Measurements from ENCODE around the gene TRIM17. TPM values are rescaled to one million over a fixed set of nuclear protein-coding genes. Genes with fewer than 3 reads are reported as not detected.

Gene TRIM17
- total and polyA plus RNA-seq, 2 experiments from 2014 or later: 0.86 to 1.1 TPM

GRCh38 chr1:228453022-228453560, 36.4 kb upstream of the TRIM17 start:
- no peak for ATAC-seq
- H3K27ac ChIP-seq (ENCODE audit: low read depth): no peak overlapping the region
- H3K4me3 ChIP-seq: no peak overlapping the region
- no peaks in the 10 kb centered on the region for H3K36me3 ChIP-seq (ENCODE audit: insufficient read depth)
- 0 out of 2 replicates have a peak, but pooled peaks cover 4% of the 10 kb centered on the region for H3F3A ChIP-seq (replicated peaks; ENCODE audit: low read depth)
- Mint-ChIP-seq H3K27ac (no peak overlapping the region; the same call in 1 of the 2 replicates), H3K4me1 (peaks cover 12% of the 10 kb centered on the region), H3K9me3 (no peaks in the 10 kb centered on the region; the same call in 2 of the 3 replicates), H3K4me3 (no peak overlapping the region; the same call in 2 of the 3 replicates), H3K36me3 (ENCODE audit: low read depth) (peaks cover 5% of the 10 kb centered on the region; the same call in 2 of the 3 replicates), H3K27me3 (ENCODE audit: insufficient read depth, low read depth, poor library complexity) (peaks cover 26% of the 10 kb centered on the region)
- no peak for DNase-seq (ENCODE audit: low spot score)
- H3K79me2 ChIP-seq (replicated peaks; ENCODE audit: insufficient read depth): peaks cover 19% of the 10 kb centered on the region
- TF ChIP-seq EZH2phosphoT487 (IDR thresholded peaks at IDR 0.05; ENCODE audit: unreplicated experiment): no peak
- no peak for TF ChIP-seq REST (IDR thresholded peaks at IDR 0.05; ENCODE audit: unreplicated experiment)
- TF ChIP-seq EZH2 (IDR thresholded peaks at IDR 0.05; ENCODE audit: low read depth, unreplicated experiment): no peak
- TF ChIP-seq STAT1 (IDR thresholded peaks at IDR 0.05; ENCODE audit: unreplicated experiment): no peak
- TF ChIP-seq, protein P1, sequence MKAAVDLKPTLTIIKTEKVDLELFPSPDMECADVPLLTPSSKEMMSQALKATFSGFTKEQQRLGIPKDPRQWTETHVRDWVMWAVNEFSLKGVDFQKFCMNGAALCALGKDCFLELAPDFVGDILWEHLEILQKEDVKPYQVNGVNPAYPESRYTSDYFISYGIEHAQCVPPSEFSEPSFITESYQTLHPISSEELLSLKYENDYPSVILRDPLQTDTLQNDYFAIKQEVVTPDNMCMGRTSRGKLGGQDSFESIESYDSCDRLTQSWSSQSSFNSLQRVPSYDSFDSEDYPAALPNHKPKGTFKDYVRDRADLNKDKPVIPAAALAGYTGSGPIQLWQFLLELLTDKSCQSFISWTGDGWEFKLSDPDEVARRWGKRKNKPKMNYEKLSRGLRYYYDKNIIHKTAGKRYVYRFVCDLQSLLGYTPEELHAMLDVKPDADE (IDR thresholded peaks at IDR 0.05): no peak
- TF ChIP-seq, protein P2, sequence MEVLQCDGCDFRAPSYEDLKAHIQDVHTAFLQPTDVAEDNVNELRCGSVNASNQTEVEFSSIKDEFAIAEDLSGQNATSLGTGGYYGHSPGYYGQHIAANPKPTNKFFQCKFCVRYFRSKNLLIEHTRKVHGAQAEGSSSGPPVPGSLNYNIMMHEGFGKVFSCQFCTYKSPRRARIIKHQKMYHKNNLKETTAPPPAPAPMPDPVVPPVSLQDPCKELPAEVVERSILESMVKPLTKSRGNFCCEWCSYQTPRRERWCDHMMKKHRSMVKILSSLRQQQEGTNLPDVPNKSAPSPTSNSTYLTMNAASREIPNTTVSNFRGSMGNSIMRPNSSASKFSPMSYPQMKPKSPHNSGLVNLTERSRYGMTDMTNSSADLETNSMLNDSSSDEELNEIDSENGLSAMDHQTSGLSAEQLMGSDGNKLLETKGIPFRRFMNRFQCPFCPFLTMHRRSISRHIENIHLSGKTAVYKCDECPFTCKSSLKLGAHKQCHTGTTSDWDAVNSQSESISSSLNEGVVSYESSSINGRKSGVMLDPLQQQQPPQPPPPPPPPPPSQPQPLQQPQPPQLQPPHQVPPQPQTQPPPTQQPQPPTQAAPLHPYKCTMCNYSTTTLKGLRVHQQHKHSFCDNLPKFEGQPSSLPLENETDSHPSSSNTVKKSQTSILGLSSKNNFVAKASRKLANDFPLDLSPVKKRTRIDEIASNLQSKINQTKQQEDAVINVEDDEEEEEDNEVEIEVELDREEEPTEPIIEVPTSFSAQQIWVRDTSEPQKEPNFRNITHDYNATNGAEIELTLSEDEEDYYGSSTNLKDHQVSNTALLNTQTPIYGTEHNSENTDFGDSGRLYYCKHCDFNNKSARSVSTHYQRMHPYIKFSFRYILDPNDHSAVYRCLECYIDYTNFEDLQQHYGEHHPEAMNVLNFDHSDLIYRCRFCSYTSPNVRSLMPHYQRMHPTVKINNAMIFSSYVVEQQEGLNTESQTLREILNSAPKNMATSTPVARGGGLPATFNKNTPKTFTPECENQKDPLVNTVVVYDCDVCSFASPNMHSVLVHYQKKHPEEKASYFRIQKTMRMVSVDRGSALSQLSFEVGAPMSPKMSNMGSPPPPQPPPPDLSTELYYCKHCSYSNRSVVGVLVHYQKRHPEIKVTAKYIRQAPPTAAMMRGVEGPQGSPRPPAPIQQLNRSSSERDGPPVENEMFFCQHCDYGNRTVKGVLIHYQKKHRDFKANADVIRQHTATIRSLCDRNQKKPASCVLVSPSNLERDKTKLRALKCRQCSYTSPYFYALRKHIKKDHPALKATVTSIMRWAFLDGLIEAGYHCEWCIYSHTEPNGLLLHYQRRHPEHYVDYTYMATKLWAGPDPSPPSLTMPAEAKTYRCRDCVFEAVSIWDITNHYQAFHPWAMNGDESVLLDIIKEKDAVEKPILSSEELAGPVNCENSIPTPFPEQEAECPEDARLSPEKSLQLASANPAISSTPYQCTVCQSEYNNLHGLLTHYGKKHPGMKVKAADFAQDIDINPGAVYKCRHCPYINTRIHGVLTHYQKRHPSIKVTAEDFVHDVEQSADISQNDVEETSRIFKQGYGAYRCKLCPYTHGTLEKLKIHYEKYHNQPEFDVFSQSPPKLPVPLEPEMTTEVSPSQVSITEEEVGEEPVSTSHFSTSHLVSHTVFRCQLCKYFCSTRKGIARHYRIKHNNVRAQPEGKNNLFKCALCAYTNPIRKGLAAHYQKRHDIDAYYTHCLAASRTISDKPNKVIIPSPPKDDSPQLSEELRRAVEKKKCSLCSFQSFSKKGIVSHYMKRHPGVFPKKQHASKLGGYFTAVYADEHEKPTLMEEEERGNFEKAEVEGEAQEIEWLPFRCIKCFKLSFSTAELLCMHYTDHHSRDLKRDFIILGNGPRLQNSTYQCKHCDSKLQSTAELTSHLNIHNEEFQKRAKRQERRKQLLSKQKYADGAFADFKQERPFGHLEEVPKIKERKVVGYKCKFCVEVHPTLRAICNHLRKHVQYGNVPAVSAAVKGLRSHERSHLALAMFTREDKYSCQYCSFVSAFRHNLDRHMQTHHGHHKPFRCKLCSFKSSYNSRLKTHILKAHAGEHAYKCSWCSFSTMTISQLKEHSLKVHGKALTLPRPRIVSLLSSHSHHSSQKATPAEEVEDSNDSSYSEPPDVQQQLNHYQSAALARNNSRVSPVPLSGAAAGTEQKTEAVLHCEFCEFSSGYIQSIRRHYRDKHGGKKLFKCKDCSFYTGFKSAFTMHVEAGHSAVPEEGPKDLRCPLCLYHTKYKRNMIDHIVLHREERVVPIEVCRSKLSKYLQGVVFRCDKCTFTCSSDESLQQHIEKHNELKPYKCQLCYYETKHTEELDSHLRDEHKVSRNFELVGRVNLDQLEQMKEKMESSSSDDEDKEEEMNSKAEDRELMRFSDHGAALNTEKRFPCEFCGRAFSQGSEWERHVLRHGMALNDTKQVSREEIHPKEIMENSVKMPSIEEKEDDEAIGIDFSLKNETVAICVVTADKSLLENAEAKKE (CRISPR knock-in tag; IDR thresholded peaks at IDR 0.05): no peak
- H2AFZ ChIP-seq: no peak overlapping the region
- H3K9me2 ChIP-seq (ENCODE audit: insufficient read depth): no peaks in the 10 kb centered on the region
- peaks cover 17% of the 10 kb centered on the region for H3K27me3 ChIP-seq (ENCODE audit: insufficient read depth)
- peaks cover 20% of the 10 kb centered on the region for H4K20me1 ChIP-seq (replicated peaks; ENCODE audit: insufficient read depth)
- peaks cover 7% of the 10 kb centered on the region; the same call in 1 of the 2 replicates for H3K4me1 ChIP-seq (ENCODE audit: insufficient read depth)
- H3K4me2 ChIP-seq: no peak overlapping the region
